Psoas muscle (tissue), 8 donors: ENCODE results near the gene CAPN14. TPM values are rescaled to one million over a fixed set of nuclear protein-coding genes. Genes with fewer than 3 reads are reported as not detected.

Source experiments
- ATAC-seq, 4 donors: fragments of 200-7000 bp; cut with Tn5 transposase; one replicate each; pipeline ENCODE4 v1.9.1; 2020; ENCODE audit warnings: moderate library complexity in 3 of 4, mild to moderate bottlenecking in 2 of 4
- DNase-seq, 2 donors: peaks; one replicate each; pipeline ENCODE4 v3.0.0-alpha.2; 2020
- H3K27ac ChIP-seq: fragments of 200-600 bp; one replicate; pipeline ENCODE4 v1.8.0; 2022
- H3K27me3 ChIP-seq, 3 donors: fragments of 200-600 bp in 1 of 3; one replicate each; pipeline versions ENCODE4 v1.6.1 to v1.8.0; 2013 to 2022; ENCODE audit warnings: low read length in 2 of 3, mild to moderate bottlenecking in 2 of 3, moderate library complexity in 1 of 3; ENCODE audit not compliant: insufficient read depth in 3 of 3
- H3K36me3 ChIP-seq, 2 donors: fragments of 200-600 bp in 1 of 2; one replicate each; pipeline versions ENCODE4 v1.6.1 to v1.8.0; 2013 to 2022; ENCODE audit warnings: low read depth in 1 of 2, mild to moderate bottlenecking in 1 of 2, moderate library complexity in 1 of 2; ENCODE audit not compliant: insufficient read depth in 1 of 2
- H3K4me1 ChIP-seq: fragments of 200-600 bp; one replicate; pipeline ENCODE4 v1.8.0; 2022
- H3K4me3 ChIP-seq: fragments of 200-600 bp; one replicate; pipeline ENCODE4 v1.8.0; 2022; ENCODE audit warnings: mild to moderate bottlenecking
- H3K9me3 ChIP-seq: fragments of 200-600 bp; one replicate; pipeline ENCODE4 v1.8.0; 2022
- whole genome bisulfite sequencing, 3 donors: extraction: QIAGEN DNeasy Blood & Tissue Kit; methylation state at CpG; one replicate each; pipeline versions ENCODE4 v1.1.6 to v1.1.7; 2013; 5-methylcytosine and 5-hydroxymethylcytosine counted together
- intact Hi-C, 2 donors: fragments of 100-400 bp; cut with DNase I; formaldehyde crosslinking; loops; one replicate each; pipeline versions ENCODE4 v1.11.0 to v1.14.2; 2022
- polyA plus RNA-seq, 3 donors: library from polyadenylated mRNA; stranded (reverse); fragments of 200-250 nt; gene quantifications; one replicate each; pipeline ENCODE4 v1.2.3, GENCODE V29; 2013
- total RNA-seq, 4 donors: library from RNA; stranded (reverse); fragmentation: NEBNext Ultra II Directional in 2 of 4; extraction: Animal tissue kit (Norgen Biotek cat#: 25700) in 2 of 4; gene quantifications; one replicate each; pipeline versions ENCODE4 v1.2.1 to v1.2.4, GENCODE V29; 2021 to 2023
- TF ChIP-seq, protein P1 (sequence below): fragments of 200-600 bp; IDR thresholded peaks from one replicate; pipeline ENCODE4 v1.8.0; 2022; ENCODE audit warnings: antibody characterized with exemption
- donor health status: healthy with polysubstance abuse.
- donor health status: DM: no; HTN: no; CAD: no; lungs with moderate emphysema.
- donor health status: Bipolar disorder and iron deficiency.
- donor health status: healthy.
- donor health status: DM: yes; HTN: yes; CAD: no.
- donor health status: DM: no; HTN: no; CAD: no.
- donor health status: DM: no; HTN: no; CAD: no.
- donor health status: DM: yes; HTN: yes; CAD: no.

CAPN14 gene
- total and polyA plus RNA-seq, 7 donors = 0.01 to 0.13 (median 0.03) TPM; not detected in 3

DNA sequence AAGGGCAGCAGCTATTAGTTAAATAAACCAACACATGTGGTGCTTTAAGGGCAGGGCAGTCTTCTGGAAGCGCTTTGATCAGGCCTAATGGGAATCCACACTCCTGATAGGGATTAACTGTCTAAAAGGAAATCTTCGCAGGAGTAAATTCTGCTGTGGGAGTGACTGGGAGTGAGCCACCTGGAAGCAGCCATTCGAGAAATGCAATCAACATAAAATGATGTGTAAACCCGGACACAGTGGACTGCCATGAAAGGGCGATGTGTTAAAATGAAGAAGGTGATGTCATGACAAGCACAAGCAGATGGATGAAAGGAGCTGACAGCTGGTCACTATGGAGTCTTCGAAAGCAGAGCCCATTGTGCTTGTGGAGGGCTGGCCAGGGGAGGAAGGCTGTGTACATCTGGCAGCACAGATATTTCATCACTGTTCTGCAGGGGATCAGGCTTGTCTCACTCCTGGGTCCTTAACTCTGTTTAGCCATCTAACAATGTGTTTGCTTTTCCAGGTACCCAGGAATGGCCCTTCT is 54.2 kb downstream of the CAPN14 start:
- no peak for ATAC-seq
- intact Hi-C loops = no loop called here
- H3K27ac ChIP-seq = no peak overlapping the region
- H3K4me1 ChIP-seq = no peaks in the 10 kb centered on the region
- no peaks in the 10 kb centered on the region for H3K36me3 ChIP-seq
- H3K9me3 ChIP-seq = no peaks in the 10 kb centered on the region
- TF ChIP-seq, protein P1, sequence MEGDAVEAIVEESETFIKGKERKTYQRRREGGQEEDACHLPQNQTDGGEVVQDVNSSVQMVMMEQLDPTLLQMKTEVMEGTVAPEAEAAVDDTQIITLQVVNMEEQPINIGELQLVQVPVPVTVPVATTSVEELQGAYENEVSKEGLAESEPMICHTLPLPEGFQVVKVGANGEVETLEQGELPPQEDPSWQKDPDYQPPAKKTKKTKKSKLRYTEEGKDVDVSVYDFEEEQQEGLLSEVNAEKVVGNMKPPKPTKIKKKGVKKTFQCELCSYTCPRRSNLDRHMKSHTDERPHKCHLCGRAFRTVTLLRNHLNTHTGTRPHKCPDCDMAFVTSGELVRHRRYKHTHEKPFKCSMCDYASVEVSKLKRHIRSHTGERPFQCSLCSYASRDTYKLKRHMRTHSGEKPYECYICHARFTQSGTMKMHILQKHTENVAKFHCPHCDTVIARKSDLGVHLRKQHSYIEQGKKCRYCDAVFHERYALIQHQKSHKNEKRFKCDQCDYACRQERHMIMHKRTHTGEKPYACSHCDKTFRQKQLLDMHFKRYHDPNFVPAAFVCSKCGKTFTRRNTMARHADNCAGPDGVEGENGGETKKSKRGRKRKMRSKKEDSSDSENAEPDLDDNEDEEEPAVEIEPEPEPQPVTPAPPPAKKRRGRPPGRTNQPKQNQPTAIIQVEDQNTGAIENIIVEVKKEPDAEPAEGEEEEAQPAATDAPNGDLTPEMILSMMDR = no peak
- WGBS, 3 donors = 41 to 45% (median 42%) methylated on average over 6 of the region's 6 CpGs
- DNase-seq = no peak
- H3K27me3 ChIP-seq = peaks cover 0 to 9% (median 3%) of the 10 kb centered on the region in 3 donors
- no peak overlapping the region for H3K4me3 ChIP-seq

DNA sequence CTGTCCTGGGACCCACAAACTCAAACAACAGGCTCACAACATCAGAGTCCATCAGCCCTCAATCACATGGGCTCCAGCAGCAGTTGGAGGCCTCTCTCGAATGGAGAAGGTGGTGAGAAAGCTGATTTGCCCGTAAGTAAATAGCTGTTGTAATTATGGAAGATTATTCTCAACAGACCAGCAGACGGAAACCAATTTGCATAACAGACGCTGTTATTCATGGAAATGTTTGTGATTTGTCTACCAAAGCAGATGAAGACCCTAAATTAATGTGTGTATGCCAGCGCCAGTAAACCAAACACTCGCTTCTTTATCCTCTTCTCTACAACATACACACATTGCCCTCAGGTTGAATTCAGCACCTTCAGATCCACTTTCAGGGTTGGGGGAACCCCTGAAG is 55.7 kb downstream of the CAPN14 start:
- Histone ChIP-seq H3K4me3 (no peak overlapping the region), H3K9me3 (no peaks in the 10 kb centered on the region), H3K36me3 (no peaks in the 10 kb centered on the region), H3K4me1 (no peaks in the 10 kb centered on the region), H3K27ac (no peak overlapping the region), H3K27me3 (peaks cover 0 to 9% (median 3%) of the 10 kb centered on the region in 3 donors)
- ATAC-seq (no peak), DNase-seq (no peak)
- TF ChIP-seq, protein P1 = no peak
- intact Hi-C loops = no loop called here
- WGBS, 3 donors = 87 to 91% (median 91%) methylated on average over 6 of the region's 6 CpGs

DNA sequence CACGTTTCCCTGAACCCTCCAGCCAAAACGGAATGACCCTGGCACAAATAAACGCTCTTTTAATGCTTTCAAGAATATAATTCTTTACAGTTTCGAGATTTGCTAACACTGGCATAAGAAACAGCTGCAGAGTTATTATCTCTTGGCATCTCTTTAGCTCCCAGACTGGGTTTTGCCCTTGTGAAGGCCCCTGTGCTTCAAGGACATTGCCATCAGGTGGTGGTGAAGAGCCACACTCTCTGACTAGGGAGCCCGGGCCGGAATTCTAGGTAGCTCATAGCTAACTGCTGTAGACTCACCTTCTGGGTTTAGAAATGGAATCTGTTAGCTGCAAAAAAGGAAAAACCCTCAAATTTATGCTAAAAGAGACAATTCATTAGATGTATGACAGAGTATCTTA is 65.8 kb downstream of the CAPN14 start:
- no peak overlapping the region for H3K4me3 ChIP-seq
- H3K36me3 ChIP-seq = no peaks in the 10 kb centered on the region
- ATAC-seq (no peak), DNase-seq (no peak)
- intact Hi-C loops = no loop called here
- WGBS, 3 donors = 35 to 56% (median 38%) methylated on average over 6 of the region's 6 CpGs
- no peak overlapping the region for H3K27ac ChIP-seq
- peaks cover 0 to 2% (median 0%) of the 10 kb centered on the region in 3 donors for H3K27me3 ChIP-seq
- no peaks in the 10 kb centered on the region for H3K9me3 ChIP-seq
- TF ChIP-seq, protein P1 = no peak
- H3K4me1 ChIP-seq = no peaks in the 10 kb centered on the region

DNA sequence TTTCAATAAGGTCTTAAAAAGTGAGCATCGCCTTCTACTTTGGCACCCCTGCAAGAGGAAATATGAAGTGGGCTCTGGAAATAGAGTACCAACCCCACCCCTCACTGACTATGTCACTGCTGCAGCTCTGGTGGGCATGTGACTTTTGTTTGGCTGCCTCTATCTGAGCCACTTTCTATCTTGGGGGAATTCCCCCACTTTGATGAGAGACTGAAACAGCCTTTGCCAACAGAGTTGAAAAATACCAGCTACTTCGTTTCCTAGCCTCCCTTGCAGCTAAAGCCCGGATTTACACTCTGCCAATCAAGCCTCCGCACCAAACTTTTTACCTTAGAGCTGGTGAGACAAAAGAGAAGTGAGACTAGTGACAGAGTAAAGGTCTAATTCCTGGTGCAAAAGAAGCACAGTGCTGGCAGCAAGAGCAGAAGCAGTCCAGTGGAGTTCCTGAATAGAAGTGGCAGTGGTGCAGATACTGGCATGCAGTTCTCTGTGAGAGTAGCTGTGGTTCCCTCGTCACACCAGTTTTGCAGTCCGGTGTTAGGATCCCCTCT is 67.1 kb downstream of the CAPN14 start:
- Histone ChIP-seq H3K27me3 (peaks cover 0 to 2% (median 0%) of the 10 kb centered on the region in 3 donors), H3K9me3 (no peaks in the 10 kb centered on the region), H3K36me3 (no peaks in the 10 kb centered on the region), H3K27ac (no peak overlapping the region), H3K4me3 (no peak overlapping the region), H3K4me1 (no peaks in the 10 kb centered on the region)
- DNase-seq (no peak), ATAC-seq (no peak)
- TF ChIP-seq, protein P1 = no peak
- WGBS, 3 donors = 87 to 91% (median 88%) methylated on average over 6 of the region's 6 CpGs
- intact Hi-C loops = no loop called here

DNA sequence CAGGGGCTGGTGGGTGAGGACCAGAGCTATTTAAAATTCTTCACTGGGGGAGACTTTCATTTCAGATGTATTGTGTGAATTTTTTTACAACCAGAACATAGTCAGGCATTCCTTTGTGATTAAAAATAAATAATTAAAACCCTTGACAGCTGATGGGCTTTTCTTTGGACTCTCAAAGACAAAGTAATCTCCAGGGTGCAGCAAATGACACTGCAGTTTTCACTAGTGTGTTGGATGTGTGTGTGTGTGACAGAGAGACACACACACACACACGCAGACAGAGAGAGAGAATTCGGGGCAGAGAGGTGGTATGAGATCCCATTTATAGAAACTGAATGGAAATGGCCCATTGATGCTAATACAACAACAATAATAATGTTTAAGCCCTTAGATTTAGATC is 68.8 kb downstream of the CAPN14 start:
- Histone ChIP-seq H3K27ac (no peak overlapping the region), H3K9me3 (no peaks in the 10 kb centered on the region), H3K4me3 (no peak overlapping the region), H3K4me1 (no peaks in the 10 kb centered on the region), H3K27me3 (peaks cover 0 to 2% (median 0%) of the 10 kb centered on the region in 3 donors), H3K36me3 (no peaks in the 10 kb centered on the region)
- DNase-seq (no peak), ATAC-seq (no peak)
- intact Hi-C loops = no loop called here
- WGBS, 3 donors = 69 to 85% (median 75%) methylated on average over 2 of the region's 2 CpGs
- TF ChIP-seq, protein P1 = no peak
